ENCODE measurements around the gene ZP1.

GRCh38 chr11:60905551-60906113 lies 38.3 kb downstream of the ZP1 start:
- no peak for TF ChIP-seq ESRRA (CRISPR knock-in tag; IDR thresholded peaks at IDR 0.05; ENCODE audit: borderline replicate concordance)
- TF ChIP-seq CTCF (IDR thresholded peaks at IDR 0.05) = no peak
- TF ChIP-seq SP1 (CRISPR knock-in tag; conservative IDR thresholded peaks at IDR 0.05) = no peak
